SIG-M5 treated with dmso at 0.1 percent for 504 hours (cell line): ENCODE measurements around the gene CRTC1.
"Not testable (repeated sequence)": the region's sequence is repeated elsewhere in the genome, so short reads cannot be mapped to it uniquely, and the experiment has no call there.

Experiments
- DNase-seq: peaks from one replicate; lab custom pipeline; 2025; ENCODE audit not compliant: unreplicated experiment; lab: John Stamatoyannopoulos, UW

Gene CRTC1

GRCh38 chr19:18796239-18796638 is 112.8 kb downstream of the CRTC1 start:
- DNase-seq = no peak

DNA sequence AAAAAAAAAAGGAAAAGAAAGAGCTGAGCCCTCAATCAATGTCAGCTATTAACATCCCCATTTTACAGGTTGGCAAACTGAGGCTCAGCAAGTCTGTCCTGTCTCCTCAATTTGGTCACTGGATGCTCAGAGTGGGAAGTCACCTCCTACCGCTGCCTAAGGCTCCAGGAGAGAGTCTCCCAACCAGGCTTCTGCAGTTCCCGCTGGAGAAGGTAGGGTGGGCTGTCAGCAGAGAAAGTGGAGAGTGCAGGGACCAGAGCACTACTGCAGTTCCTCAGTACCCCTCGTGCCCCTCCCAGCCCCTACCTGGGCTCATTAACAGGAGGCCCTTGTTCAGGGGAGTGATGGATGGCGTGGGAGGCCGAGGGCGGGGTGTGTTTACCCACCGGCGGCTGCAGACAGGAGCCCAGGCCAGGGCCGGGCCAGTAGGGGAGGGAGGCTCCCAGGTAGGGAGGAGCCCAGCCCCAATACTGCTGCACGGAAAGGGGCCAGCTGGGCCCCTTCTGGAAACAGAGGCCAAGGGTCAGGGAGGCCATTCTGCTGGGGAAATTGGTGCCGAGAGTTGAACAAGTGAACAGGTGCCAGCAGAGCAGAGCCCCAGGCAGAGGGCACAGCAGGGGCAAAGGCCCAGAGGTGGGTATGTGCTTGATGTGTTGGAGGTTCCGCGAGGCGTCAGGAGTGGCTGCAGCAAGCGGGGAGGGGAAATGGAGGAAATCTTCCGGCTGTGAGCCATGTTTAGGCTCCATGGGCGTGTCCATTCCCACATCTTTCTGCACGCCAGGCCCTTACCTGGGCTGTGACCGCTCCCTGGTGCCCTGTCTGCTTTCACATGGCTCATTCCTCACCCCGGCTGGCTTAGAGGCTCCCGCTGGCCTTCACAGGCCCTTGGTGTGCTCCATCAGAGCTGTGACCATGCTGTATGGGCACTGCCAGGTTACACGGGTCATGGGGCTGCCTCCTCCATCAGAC is 115.2 kb downstream of the CRTC1 start:
- no peak for DNase-seq

DNA sequence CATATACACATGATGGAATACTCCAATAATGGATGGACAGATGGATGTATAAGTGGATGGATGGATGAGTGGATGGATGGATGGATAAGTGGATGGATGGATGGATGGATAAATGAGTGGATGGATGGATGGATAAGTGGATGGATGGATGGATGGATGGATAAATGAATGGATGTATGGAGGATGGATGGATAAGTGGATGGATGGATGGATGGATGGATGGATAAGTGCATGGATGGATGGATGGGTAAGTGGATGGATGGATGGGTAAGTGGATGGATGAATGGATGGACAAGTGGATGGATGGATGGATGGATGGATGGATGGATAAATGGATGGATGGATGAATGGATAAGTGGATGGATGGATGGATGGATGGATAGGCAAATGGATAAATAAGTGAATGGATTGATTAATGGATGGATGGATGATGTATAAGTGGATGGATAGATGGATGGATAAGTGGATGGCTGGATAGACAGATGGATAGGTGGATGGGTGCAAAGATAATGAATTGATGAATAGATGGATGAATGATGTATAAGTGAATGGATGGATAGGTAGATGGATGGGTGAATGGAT is 116.0 kb downstream of the CRTC1 start:
- DNase-seq = no peak

DNA sequence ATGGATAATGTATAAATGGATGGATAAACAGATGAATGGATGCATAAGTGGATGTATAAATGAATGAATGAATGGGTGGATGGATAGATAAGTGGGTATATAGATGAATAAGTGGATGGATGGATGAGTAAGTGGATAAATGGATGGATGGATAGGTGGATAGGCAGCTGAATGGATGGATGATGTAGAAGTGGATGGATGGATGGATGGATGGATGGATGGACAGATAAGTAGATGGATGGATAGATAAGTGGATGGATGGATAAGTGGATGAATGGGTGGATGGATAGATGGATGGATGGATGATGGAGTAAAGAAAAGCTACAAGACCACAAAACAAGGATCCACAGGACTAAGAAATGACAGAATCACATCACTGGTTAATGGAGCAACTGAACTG is 116.6 kb downstream of the CRTC1 start:
- DNase-seq = no peak

GRCh38 chr19:18800636-18801035 is 117.2 kb downstream of the CRTC1 start:
- DNase-seq = no peak

DNA sequence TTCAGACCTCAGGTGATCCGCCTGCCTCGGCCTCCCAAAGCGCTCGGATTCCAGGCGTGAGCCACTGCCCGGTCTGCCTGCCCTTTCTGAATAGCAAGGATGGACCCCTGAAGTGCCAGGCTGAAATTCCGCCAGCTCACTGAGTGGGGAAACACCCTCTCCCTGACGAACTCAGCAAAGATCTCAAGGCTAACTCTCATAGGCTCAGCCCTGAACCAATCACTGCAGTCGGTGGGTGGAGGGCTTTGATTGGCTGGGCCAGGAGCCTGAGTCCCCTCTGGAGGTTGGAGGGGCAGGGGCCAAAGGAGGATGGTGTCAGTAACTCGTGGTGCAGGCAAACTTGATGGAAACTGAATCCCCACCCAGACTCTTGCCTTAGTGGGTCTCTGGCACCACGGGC is 118.9 kb downstream of the CRTC1 start:
- DNase-seq = no peak

DNA sequence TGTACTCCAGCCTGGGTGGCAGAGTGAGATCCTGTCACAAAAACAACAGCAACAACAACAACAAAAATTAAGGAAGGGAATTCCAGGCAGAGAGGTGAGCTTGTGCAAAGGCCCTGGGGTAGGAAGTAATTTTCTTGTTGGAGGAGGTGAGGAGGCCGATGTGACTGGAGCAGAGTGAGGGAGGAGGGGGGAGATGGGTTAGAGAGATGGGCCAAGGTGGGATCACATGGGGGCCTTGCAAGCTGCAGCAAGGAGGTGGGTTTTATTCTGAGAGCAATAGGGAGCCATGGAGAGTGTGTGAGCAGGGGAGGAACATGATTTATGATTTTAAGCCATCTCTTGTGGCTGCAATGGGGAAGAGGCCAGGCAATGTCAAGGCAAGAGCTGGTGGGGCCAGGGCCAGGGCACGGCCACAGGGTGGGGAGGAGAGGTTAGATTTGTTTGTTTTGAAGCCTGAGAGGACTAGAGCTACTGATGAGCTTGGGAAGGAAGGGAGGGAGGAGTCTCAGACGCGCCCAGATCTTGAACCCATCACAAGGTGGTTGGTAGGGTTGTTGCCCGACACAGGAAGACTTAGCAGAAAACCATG is 120.2 kb downstream of the CRTC1 start:
- DNase-seq = no peak

DNA sequence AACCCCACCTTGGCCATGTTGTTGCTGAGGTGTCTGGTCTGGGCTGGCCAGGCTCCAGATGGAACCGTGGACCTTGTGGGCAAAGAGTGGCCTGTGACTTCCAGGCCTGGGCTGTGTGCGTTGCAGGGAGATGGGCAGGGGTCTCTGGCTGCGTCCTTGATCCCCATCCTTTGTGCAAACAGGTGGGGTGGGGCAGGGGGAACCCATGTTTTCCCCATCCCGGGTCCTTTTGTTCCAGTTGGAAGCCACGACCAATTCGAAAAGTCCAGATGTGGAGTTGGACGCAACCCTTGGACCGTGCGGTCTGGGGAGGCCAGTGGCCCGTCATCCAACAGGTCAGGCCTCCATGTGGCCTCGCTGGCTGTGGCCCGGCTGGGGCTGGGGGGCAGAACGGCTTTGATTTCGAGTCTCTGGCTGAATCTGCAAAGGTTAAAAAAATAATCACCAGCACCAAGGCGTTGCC is 120.7 kb downstream of the CRTC1 start:
- no peak for DNase-seq

DNA sequence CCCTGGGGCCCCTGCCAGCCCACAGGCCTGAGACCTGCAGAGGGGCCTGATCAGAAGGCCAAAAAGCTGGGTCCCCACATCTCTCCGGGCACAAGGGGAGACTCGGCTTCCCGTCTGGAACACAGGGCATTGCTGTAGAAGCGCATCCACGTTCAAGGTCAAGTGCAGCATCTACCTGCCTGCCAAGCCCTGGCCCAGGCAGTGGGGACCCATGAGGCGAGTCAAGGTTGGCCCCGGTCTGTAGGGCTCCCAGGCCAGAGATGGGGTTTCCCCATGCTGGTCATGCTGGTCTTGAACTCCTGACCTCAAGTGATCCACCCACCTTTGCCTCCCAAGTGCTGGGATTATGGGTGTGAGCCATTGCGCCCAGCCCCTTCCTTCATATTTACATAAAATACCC is 121.2 kb downstream of the CRTC1 start:
- no peak for DNase-seq

GRCh38 chr19:18807861-18808331 is 124.4 kb downstream of the CRTC1 start:
- DNase-seq = no peak

DNA sequence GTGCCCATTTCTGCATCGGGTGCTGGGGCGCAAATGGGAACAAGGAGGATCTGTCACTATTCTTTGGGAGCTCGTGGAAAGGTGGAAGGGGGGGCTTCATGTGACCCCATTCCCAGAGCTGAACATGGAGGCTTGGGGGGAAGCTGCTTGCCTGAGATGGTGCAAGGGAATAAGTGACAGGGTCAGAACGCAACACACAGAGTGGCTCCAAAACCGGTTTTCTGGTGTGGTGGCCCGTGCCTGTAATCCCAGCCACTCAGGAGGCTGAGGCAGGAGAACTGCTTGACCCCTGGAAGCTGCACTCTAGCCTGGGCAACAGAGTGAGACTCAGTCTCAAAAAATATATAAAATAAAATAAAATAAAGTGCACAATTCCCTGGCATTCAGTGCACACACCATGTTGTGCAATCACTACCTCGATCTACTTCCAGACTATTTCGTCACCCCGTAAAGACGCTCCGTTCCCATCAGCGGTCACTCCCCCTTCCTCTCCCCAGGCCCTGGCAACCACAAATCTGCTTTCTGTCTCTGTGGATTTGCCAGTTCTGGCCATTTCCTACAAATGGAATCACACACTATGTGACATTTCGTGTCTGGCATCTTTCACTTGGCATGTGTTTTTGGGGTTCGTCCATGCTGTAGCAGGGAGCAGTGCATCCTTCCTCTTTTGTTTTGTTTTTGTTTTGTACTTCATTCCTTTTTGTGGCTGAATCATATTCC is 125.8 kb downstream of the CRTC1 start:
- peak; percentile 64 for DNase-seq

GRCh38 chr19:18811638-18812037 is 128.2 kb downstream of the CRTC1 start:
- not testable (repeated sequence) for DNase-seq

GRCh38 chr19:18814063-18814462 is 130.6 kb downstream of the CRTC1 start:
- DNase-seq = no peak

DNA sequence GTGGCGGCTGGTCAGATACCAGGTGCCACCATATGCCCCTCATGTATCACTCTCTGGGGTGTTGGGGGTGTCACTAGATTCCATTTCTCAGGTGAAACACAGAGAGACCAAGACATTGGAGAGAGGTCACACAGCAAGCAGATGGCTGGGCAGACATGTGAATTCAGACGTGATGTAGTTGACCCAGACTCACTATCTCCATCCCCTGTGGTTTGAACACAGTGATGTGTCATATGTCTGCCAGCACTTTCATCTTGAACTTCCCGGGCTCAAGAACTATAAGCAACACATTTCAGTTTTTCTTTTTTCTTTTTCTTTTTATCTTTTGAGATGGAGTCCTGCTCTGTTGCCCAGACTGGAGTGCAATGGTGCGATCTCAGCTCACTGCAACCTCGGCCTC is 132.2 kb downstream of the CRTC1 start:
- DNase-seq = no peak

GRCh38 chr19:18816645-18817044 is 133.2 kb downstream of the CRTC1 start:
- not testable (repeated sequence) for DNase-seq

GRCh38 chr19:18817574-18817973 is 134.1 kb downstream of the CRTC1 start:
- DNase-seq = no peak

DNA sequence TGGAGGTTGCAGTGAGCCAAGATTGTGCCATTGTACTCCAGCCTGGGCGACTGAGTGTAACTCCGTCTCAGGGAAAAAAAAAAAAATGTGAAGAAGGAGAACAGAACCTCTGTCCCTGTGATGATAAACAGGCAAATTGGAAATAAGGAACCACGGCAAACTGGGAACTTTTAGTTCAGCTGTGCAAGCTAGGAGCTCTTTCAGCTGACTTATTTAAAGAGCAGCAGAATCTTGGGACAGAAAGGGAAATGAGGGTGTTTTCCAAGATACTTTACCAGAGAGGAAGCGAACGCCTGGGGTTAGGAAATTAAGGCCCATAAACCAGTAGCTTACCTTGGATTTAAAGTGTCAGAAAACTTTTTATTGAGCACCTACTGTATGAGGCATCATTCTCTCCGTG is 145.3 kb downstream of the CRTC1 start:
- no peak for DNase-seq

DNA sequence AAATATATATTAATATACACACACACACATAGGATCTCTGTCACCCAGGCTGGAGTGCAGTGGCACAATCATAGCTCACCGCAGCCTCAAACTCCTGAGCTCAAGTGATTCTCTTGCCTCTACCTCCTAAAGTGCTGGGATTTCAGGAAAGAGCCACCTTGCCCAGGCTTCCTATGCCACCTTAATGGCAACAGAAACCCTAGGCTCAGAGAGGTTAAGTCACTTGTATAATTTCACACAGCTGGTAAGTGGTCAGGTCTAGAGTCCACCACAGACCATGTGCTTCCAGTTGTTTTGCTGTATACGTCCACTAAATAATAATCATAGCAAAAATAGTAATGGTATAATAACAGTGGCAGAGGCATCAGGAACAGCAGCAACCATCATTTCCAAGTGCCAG is 147.0 kb downstream of the CRTC1 start:
- DNase-seq = no peak

DNA sequence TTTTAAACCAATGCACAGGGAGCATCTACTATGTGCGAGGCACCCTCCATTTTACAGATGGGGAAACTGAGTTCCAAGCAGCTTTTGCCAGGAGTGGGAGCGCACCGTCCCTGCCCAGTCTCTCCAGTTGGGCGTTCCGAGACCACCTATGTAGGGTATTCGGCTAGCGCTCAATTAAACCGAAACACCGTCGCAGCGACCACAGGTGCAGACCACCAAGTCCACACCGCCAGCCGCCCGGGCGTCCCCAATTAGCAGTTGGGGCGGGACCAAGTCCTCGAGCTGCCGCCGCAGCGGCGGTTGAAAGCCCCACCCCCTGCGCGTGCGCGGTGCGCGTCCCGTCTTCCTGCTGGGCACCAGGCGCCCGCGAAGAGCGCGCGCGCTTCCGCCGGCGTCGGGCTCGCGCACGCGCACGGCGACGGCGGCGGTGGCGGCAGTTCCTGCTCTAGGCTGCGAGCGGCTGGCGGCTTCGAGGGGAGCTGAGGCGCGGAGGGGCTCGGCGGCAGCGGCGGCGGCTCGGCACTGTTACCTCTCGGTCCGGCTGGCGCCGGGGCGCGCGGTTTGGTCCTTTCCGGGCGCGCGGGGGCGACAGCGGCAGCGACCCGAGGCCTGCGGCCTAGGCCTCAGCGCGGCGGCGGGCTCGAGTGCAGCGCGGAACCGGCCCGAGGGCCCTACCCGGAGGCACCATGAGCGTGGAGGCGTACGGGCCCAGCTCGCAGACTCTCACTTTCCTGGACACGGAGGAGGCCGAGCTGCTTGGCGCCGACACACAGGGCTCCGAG is 148.2 kb downstream of the CRTC1 start, which contains the start of gene UPF1:
Gene UPF1 (plus strand): TSS at position 436 of the 782 bp plus-strand sequence. CDS start 251 bp downstream, at position 687.
- peak; percentile 81 for DNase-seq
